HCT116 (cell line): Measurements from ENCODE around the gene PCCA. TPM values are rescaled to one million over a fixed set of nuclear protein-coding genes. Genes with fewer than 3 reads are reported as not detected.

ENCODE experiments used
- ATAC-seq: fragments of 200-7000 bp; cut with Tn5 transposase; 2 replicates; pipeline ENCODE4 v1.9.1; 2020; ENCODE audit warnings: mild to moderate bottlenecking, moderate library complexity
- BruUV-seq: library from RNA; stranded (reverse); fragments of 400-500 nt; replicated peaks from 2 replicates; lab custom pipeline; 2021; lab: Mats Ljungman, UMichigan
- CTCF ChIA-PET: fragments of 300-600 bp; sonication (Branson Sonifier 250); formaldehyde crosslinking; loops from one replicate; lab custom pipeline; 2021; ENCODE audit warnings: antibody characterized with exemption; lab: Charles Lee
- POLR2A ChIA-PET: fragments of 300-600, 350-600 bp; sonication (Branson Sonifier 250); formaldehyde crosslinking; loops from one replicate; lab custom pipeline; 2021; ENCODE audit warnings: antibody characterized with exemption; lab: Charles Lee
- RAD21 ChIA-PET, 2 experiments: fragments of 300-600 bp; sonication (Branson Sonifier 250); formaldehyde crosslinking; loops; one replicate each; lab custom pipeline; 2023; ENCODE audit warnings: low total read pairs in 2 of 2; ENCODE audit not compliant: uncharacterized antibody in 2 of 2, unreplicated experiment in 2 of 2, low non-redundant PET in 1 of 2; lab: Charles Lee
- DNase-seq: peaks from one replicate; pipeline ENCODE4 v3.0.0-alpha.2; 2010; ENCODE audit warnings: low read depth, low spot score
- H2AFZ ChIP-seq: fragments of 200-600 bp; shearing (Covaris generic), sonication (generic); 2 replicates; pipeline ENCODE4 v1.6.1; 2017; ENCODE audit warnings: low read depth, mixed run types, mixed read lengths, antibody characterized with exemption, low read length; ENCODE audit not compliant: poor library complexity, severe bottlenecking
- H3K27ac ChIP-seq: 2 replicates; pipeline ENCODE4 v1.5.1; 2012; ENCODE audit warnings: low read depth, low read length
- H3K27me3 ChIP-seq: fragments of 200-600 bp; sonication (generic); 2 replicates; pipeline ENCODE4 v1.6.1; 2016; ENCODE audit warnings: mixed run types, low read length, mixed read lengths; ENCODE audit not compliant: insufficient read depth
- H3K36me3 ChIP-seq, 2 experiments: fragments of 200-500 bp in 1 of 2; fragments of 200-600 bp in 1 of 2; sonication (Bioruptor generic) in 1 of 2; sonication (generic) in 1 of 2; 2 replicates each; pipeline versions ENCODE4 v1.5.1 to v1.6.1; 2014 to 2016; ENCODE audit warnings: low read length in 2 of 2, inconsistent platforms in 1 of 2, mixed read lengths in 1 of 2, mixed run types in 1 of 2; ENCODE audit not compliant: insufficient read depth in 2 of 2, control insufficient read depth in 1 of 2
- H3K4me1 ChIP-seq, 2 experiments: fragments of 200-600 bp in 1 of 2; sonication (generic) in 1 of 2; 2 replicates each; pipeline versions ENCODE4 v1.5.1 to v1.6.1; 2012 to 2017; ENCODE audit warnings: low read length in 2 of 2, inconsistent platforms in 1 of 2, mild to moderate bottlenecking in 1 of 2, mixed read lengths in 1 of 2, mixed run types in 1 of 2, moderate library complexity in 1 of 2; ENCODE audit not compliant: insufficient read depth in 2 of 2, control insufficient read depth in 1 of 2
- H3K4me2 ChIP-seq: fragments of 200-600 bp; sonication (generic); 2 replicates; pipeline ENCODE4 v1.6.1; 2017; ENCODE audit warnings: mixed run types, low read length, mixed read lengths
- H3K4me3 ChIP-seq, 2 experiments: fragments of 200-600 bp in 1 of 2; sonication (generic) in 1 of 2; replicated peaks in 1 of 2; 2 replicates each; pipeline ENCODE4 v1.5.1; 2011 to 2016; ENCODE audit warnings: low read length in 2 of 2, control low read depth in 1 of 2, low read depth in 1 of 2, mild to moderate bottlenecking in 1 of 2, mixed read lengths in 1 of 2, mixed run types in 1 of 2
- H3K79me2 ChIP-seq: fragments of 200-600 bp; sonication (generic); 2 replicates; pipeline ENCODE4 v1.6.1; 2017; ENCODE audit warnings: mild to moderate bottlenecking, mixed run types, low read length, moderate library complexity, mixed read lengths; ENCODE audit not compliant: insufficient read depth
- H3K9ac ChIP-seq: fragments of 200-600 bp; sonication (generic); 2 replicates; pipeline ENCODE4 v1.6.1; 2016; ENCODE audit warnings: low read length, mixed read lengths
- H3K9me2 ChIP-seq: fragments of 200-600 bp; sonication (generic), shearing (Covaris generic); 2 replicates; pipeline ENCODE4 v1.6.1; 2017; ENCODE audit warnings: mixed run types, mild to moderate bottlenecking, moderate library complexity; ENCODE audit not compliant: insufficient read depth
- H3K9me3 ChIP-seq, 2 experiments: fragments of 200-500 bp in 1 of 2; fragments of 200-600 bp in 1 of 2; sonication (Bioruptor generic) in 1 of 2; sonication (generic) in 1 of 2; 2 replicates each; pipeline ENCODE4 v1.6.1; 2014 to 2017; ENCODE audit warnings: low read length in 2 of 2, mixed read lengths in 2 of 2, inconsistent platforms in 1 of 2, low read depth in 1 of 2, mild to moderate bottlenecking in 1 of 2, mixed run types in 1 of 2, moderate library complexity in 1 of 2; ENCODE audit not compliant: control insufficient read depth in 1 of 2, insufficient read depth in 1 of 2
- H4K20me1 ChIP-seq: fragments of 200-600 bp; sonication (generic), shearing (Covaris generic); 2 replicates; pipeline ENCODE4 v1.6.1; 2017; ENCODE audit warnings: mixed run types, mild to moderate bottlenecking, moderate library complexity; ENCODE audit not compliant: insufficient read depth
- ATF3 ChIP-seq: IDR thresholded peaks from 2 replicates; pipeline ENCODE4 v1.6.1; 2012
- CTCF ChIP-seq, 3 experiments: fragments of 200-600 bp in 1 of 3; sonication (generic) in 1 of 3; IDR thresholded peaks in 2 of 3; conservative IDR thresholded peaks in 1 of 3; 2 replicates each; pipeline ENCODE4 v1.5.1; 2012 to 2017; ENCODE audit warnings: low read depth in 2 of 3, low read length in 2 of 3, antibody characterized with exemption in 1 of 3, borderline replicate concordance in 1 of 3, control low read depth in 1 of 3, mild to moderate bottlenecking in 1 of 3, mixed read lengths in 1 of 3, mixed run types in 1 of 3, moderate library complexity in 1 of 3; ENCODE audit not compliant: insufficient read depth in 1 of 3
- EGR1 ChIP-seq: IDR thresholded peaks from 2 replicates; pipeline ENCODE4 v1.6.1; 2012; ENCODE audit warnings: low read depth
- EZH2 ChIP-seq: fragments of 200-600 bp; sonication (generic); IDR thresholded peaks from 2 replicates; pipeline ENCODE4 v1.6.1; 2017; ENCODE audit warnings: antibody characterized with exemption, mixed run types
- JUND ChIP-seq: IDR thresholded peaks from 2 replicates; pipeline ENCODE4 v1.6.1; 2012
- MAX ChIP-seq: IDR thresholded peaks from 2 replicates; pipeline ENCODE4 v1.6.1; 2012
- POLR2A ChIP-seq: IDR thresholded peaks from 2 replicates; pipeline ENCODE4 v1.7.0; 2011; ENCODE audit warnings: borderline replicate concordance; ENCODE audit not compliant: insufficient read depth, insufficient read length; ENCODE audit errors: extremely low read depth
- POLR2AphosphoS5 ChIP-seq: IDR thresholded peaks from 2 replicates; pipeline ENCODE4 v1.6.1; 2011; ENCODE audit warnings: mild to moderate bottlenecking, low read depth, low read length, moderate library complexity
- REST ChIP-seq: IDR thresholded peaks from 2 replicates; pipeline ENCODE4 v1.6.1; 2012; ENCODE audit warnings: low read depth
- SP1 ChIP-seq: IDR thresholded peaks from 2 replicates; pipeline ENCODE4 v1.6.1; 2012; ENCODE audit warnings: low read depth
- SRF ChIP-seq: IDR thresholded peaks from 2 replicates; pipeline ENCODE4 v1.6.1; 2012; ENCODE audit warnings: low read depth
- TCF7L2 ChIP-seq: IDR thresholded peaks from 2 replicates; pipeline ENCODE4 v1.7.0; 2011; ENCODE audit warnings: borderline replicate concordance, inconsistent platforms; ENCODE audit not compliant: insufficient read depth, insufficient read length; ENCODE audit errors: extremely low read depth
- ZBTB33 ChIP-seq: IDR thresholded peaks from 2 replicates; pipeline ENCODE4 v1.6.1; 2011; ENCODE audit warnings: mild to moderate bottlenecking, low read length, moderate library complexity; ENCODE audit not compliant: insufficient replicate concordance; ENCODE audit errors: extremely low read depth
- ZNF274 ChIP-seq: fragments of 200-500 bp; sonication (Bioruptor generic); IDR thresholded peaks from 2 replicates; pipeline ENCODE4 v1.6.1; 2014; ENCODE audit warnings: mild to moderate bottlenecking, low read depth, low read length, inconsistent platforms
- intact Hi-C: fragments of 100-400 bp; cut with micrococcal nuclease; formaldehyde crosslinking; loops from 2 replicates; pipeline ENCODE4 v1.10.0; 2022
- total RNA-seq: library from RNA; stranded (reverse); gene quantifications from one replicate; pipeline ENCODE4 v1.2.1, GENCODE V29; 2021; ENCODE audit not compliant: unreplicated experiment

PCCA gene
- total RNA-seq, 1 experiment from 2014 or later = 23.0 TPM

- TF ChIP-seq TCF7L2 (no peak), ATF3 (no peak), EZH2 (no peak), CTCF (IDR thresholded peaks at IDR 0.05 in 2 of 3, conservative IDR thresholded peaks at IDR 0.05 in 1 of 3; ENCODE audit: borderline replicate concordance in 1 of 3, insufficient read depth in 1 of 3, low read depth in 2 of 3, low read length in 2 of 3) (no peak), ZBTB33 (no peak)
- TF ChIP-seq, all 23 proteins: peak for 0
Measured at GRCh38 chr13:100506600-100507422, 417.9 kb downstream of the PCCA start (continued).

- Histone ChIP-seq H3K79me2 (no peaks in the 10 kb centered on the region), H3K36me3 (no peaks in the 10 kb centered on the region), H3K9me3 (no peaks in the 10 kb centered on the region), H3K4me3 (no peak overlapping the region), H3K9ac (no peak overlapping the region), H3K27ac (no peak overlapping the region), H3K9me2 (no peaks in the 10 kb centered on the region), H2AFZ (no peak overlapping the region), H3K4me2 (no peak overlapping the region), H3K4me1 (peaks cover 21 to 29% of the 10 kb centered on the region in 2 experiments), H4K20me1 (no peaks in the 10 kb centered on the region), H3K27me3 (no peaks in the 10 kb centered on the region)
- POLR2A ChIA-PET = no interaction called here
- intact Hi-C loops = no loop called here
- TF ChIP-seq POLR2AphosphoS5 = no peak
- TF ChIP-seq POLR2A = no peak
- TF ChIP-seq ATF3 = no peak
- TF ChIP-seq REST = no peak
- TF ChIP-seq EZH2 = no peak
- no peak for TF ChIP-seq TCF7L2
- TF ChIP-seq MAX = no peak
- no peak for TF ChIP-seq SP1
- no peak for TF ChIP-seq EGR1
- no peak for TF ChIP-seq SRF
- no peak for TF ChIP-seq JUND
- TF ChIP-seq ZNF274 = no peak
- RAD21 ChIA-PET = no interaction called here
- DNase-seq = no peak
- no peak for ATAC-seq
- CTCF ChIA-PET = no interaction called here
- no TSS peak for BruUV-seq
Measured at GRCh38 chr13:100508455-100508854, 419.6 kb downstream of the PCCA start.
